Raji (cell line): ENCODE results near the gene ANTXR1.

Experiments used
- POLR2A ChIP-seq: IDR thresholded peaks from 2 replicates; pipeline ENCODE4 v1.6.1; 2011; ENCODE audit warnings: low read depth, low read length, control low read depth; ENCODE audit not compliant: insufficient read depth

Gene ANTXR1

GRCh38 chr2:68992933-68993332 is 20.0 kb upstream of the ANTXR1 start:
- no peak for TF ChIP-seq POLR2A

- no peak for TF ChIP-seq POLR2A
Measured at GRCh38 chr2:68993660-68994059, 19.3 kb upstream of the ANTXR1 start.

GRCh38 chr2:68994864-68995263 is 18.1 kb upstream of the ANTXR1 start:
- no peak for TF ChIP-seq POLR2A

GRCh38 chr2:68995916-68996315 is 17.1 kb upstream of the ANTXR1 start:
- TF ChIP-seq POLR2A = no peak

- TF ChIP-seq POLR2A = no peak
Measured at GRCh38 chr2:68997401-68997800, 15.6 kb upstream of the ANTXR1 start.

GRCh38 chr2:69001879-69002278 is 11.1 kb upstream of the ANTXR1 start:
- no peak for TF ChIP-seq POLR2A

- no peak for TF ChIP-seq POLR2A
Measured at GRCh38 chr2:69003731-69004130, 9.2 kb upstream of the ANTXR1 start.

GRCh38 chr2:69007169-69007568 is 5.8 kb upstream of the ANTXR1 start:
- no peak for TF ChIP-seq POLR2A

GRCh38 chr2:69007603-69008002 is 5.4 kb upstream of the ANTXR1 start:
- TF ChIP-seq POLR2A = no peak

GRCh38 chr2:69010437-69011194 is 2.4 kb upstream of the ANTXR1 start:
- TF ChIP-seq POLR2A = no peak

- TF ChIP-seq POLR2A = no peak
Measured at GRCh38 chr2:69011611-69012157, 1.3 kb upstream of the ANTXR1 start.

GRCh38 chr2:69012310-69013141 is 453 bp upstream of the ANTXR1 start:
- no peak for TF ChIP-seq POLR2A

GRCh38 chr2:69013840-69014821 is 1.2 kb downstream of the ANTXR1 start:
- no peak for TF ChIP-seq POLR2A

GRCh38 chr2:69017080-69017479 is 4.1 kb downstream of the ANTXR1 start:
- TF ChIP-seq POLR2A = no peak

- no peak for TF ChIP-seq POLR2A
Measured at GRCh38 chr2:69017835-69018234, 4.9 kb downstream of the ANTXR1 start.
